Aorta (tissue), 5 donors: ENCODE results near the gene PTGER1. TPM values are rescaled to one million over a fixed set of nuclear protein-coding genes. Genes with fewer than 3 reads are reported as not detected.
A peak's percentile ranks its signal among the peaks of the same experiment; 100 is the strongest.

Experiments
- ATAC-seq: fragments of 200-7000 bp; cut with Tn5 transposase; one replicate; pipeline ENCODE4 v1.9.1; 2022; ENCODE audit warnings: moderate library complexity; ENCODE audit not compliant: low FRiP score
- DNase-seq, 2 donors: peaks; one replicate each; pipeline ENCODE4 v3.0.0-alpha.2; 2020
- H3K27ac ChIP-seq, 2 donors: one replicate each; pipeline ENCODE4 v1.5.1; 2013; ENCODE audit warnings: low read length in 2 of 2, mild to moderate bottlenecking in 2 of 2, moderate library complexity in 2 of 2, control low read depth in 1 of 2, inconsistent platforms in 1 of 2, low read depth in 1 of 2
- H3K27me3 ChIP-seq, 2 donors: one replicate each; pipeline ENCODE4 v1.6.1; 2013; ENCODE audit warnings: control low read depth in 1 of 2, low read length in 1 of 2, mild to moderate bottlenecking in 1 of 2, moderate library complexity in 1 of 2; ENCODE audit not compliant: insufficient read depth in 2 of 2, control insufficient read depth in 1 of 2
- H3K36me3 ChIP-seq, 2 donors: one replicate each; pipeline ENCODE4 v1.6.1; 2013; ENCODE audit warnings: control low read depth in 1 of 2, low read length in 1 of 2, mild to moderate bottlenecking in 1 of 2; ENCODE audit not compliant: insufficient read depth in 2 of 2, control insufficient read depth in 1 of 2
- H3K4me1 ChIP-seq, 2 donors: one replicate each; pipeline ENCODE4 v1.6.1; 2013; ENCODE audit warnings: low read length in 2 of 2, control low read depth in 1 of 2, mild to moderate bottlenecking in 1 of 2, moderate library complexity in 1 of 2; ENCODE audit not compliant: insufficient read depth in 2 of 2, control insufficient read depth in 1 of 2
- H3K4me3 ChIP-seq, 2 donors: one replicate each; pipeline ENCODE4 v1.5.1; 2013; ENCODE audit warnings: low read length in 2 of 2, control low read depth in 1 of 2, mild to moderate bottlenecking in 1 of 2
- H3K9me3 ChIP-seq: one replicate; pipeline ENCODE4 v1.6.1; 2013; ENCODE audit warnings: mild to moderate bottlenecking, low read length; ENCODE audit not compliant: control insufficient read depth
- WGBS, 2 donors: extraction: QIAGEN DNeasy Blood & Tissue Kit; methylation state at CpG; one replicate each; pipeline ENCODE4 v1.1.7; 2013; 5-methylcytosine and 5-hydroxymethylcytosine counted together
- intact Hi-C, 2 donors: fragments of 100-400 bp; cut with DNase I; formaldehyde crosslinking; loops; one replicate each; pipeline versions ENCODE4 v1.14.2 to v1.15.0; 2022
- polyA plus RNA-seq, 2 donors: library from polyadenylated mRNA; stranded (reverse); fragments of 200-250 nt; gene quantifications; one replicate each; pipeline ENCODE4 v1.2.3, GENCODE V29; 2013
- total RNA-seq, 2 donors: library from RNA; stranded (reverse); fragmentation: NEBNext Ultra II Directional; extraction: Animal tissue kit (Norgen Biotek cat#: 25700); gene quantifications; one replicate each; pipeline ENCODE4 v1.2.1, GENCODE V29; 2021
- donor health status: healthy with polysubstance abuse.
- donor health status: Bipolar disorder and iron deficiency.
- donor health status: DM: no; HTN: no; CAD: no.
- donor health status: DM: no; HTN: no; CAD: no.
- donor health status: DM: yes; HTN: yes; CAD: no.

The PTGER1 gene
- total and polyA plus RNA-seq, 4 donors, result 2.3 to 4.4 TPM; not detected in 2

DNA sequence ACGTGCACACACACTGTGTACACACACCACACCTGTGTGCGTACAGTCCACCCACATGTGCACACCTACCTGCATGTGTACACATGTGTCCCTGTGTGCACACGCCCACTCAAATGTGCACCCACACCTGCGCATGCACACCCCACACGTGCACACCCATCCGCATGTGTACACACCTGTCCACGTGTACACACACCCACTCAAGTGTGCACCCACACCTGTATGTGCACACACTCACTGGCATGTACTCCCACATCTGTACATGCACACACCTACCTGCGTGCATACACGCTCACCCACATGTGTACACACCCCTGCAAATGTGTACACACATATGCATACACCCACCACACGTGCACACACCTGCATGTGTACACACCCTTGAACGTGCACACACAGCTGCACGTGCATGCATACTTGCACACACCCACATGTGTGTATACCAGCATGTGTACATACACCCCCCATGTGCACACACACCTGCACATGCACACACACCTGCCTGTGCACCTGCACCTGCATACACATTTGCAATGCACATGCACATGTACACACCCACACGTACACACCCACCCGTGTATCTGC lies 31.4 kb downstream of the PTGER1 start:
- WGBS, 2 donors, result 90 to 92% methylated on average over 14 of the region's 14 CpGs
- H3K4me3 ChIP-seq, result no peak overlapping the region
- H3K27me3 ChIP-seq, result no peaks in the 10 kb centered on the region
- no peak overlapping the region for H3K27ac ChIP-seq
- H3K9me3 ChIP-seq, result no peaks in the 10 kb centered on the region
- ATAC-seq, result no peak
- intact Hi-C loops, result no loop called here
- H3K4me1 ChIP-seq, result no peaks in the 10 kb centered on the region
- no peak for DNase-seq
- peaks cover 6 to 22% of the 10 kb centered on the region in 2 donors for H3K36me3 ChIP-seq

DNA sequence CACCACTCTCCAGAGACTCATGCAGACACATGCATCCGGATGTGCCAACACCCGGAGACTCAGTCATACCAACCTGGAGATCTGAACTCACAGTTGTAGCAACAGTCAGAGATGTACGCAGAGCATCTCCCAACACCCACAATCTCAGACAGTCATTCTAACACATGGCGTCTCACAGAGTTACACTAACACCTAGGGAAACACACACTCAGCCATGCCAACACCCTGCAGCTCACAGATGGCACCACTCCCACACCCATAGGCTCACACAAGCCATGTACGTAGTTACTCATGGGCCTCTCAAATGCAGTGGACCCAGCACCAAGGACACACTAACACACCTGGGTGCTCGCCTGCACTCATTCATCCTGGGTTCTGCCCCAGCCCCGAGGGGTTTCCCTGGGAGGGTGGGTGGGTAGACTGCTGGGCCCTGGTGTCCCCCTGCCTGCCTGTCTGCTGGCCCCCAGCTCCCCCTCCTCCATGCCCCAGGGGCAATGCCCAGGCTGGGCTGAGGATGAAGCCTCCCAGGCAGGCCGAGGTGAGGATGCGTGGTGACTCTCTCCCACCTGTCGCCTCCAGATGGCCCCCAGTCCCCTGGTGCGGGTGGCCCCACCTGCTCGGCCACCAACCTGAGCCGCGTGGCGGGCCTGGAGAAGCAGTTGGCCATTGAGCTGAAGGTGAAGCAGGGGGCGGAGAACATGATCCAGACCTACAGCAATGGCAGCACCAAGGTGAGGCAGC lies 32.1 kb downstream of the PTGER1 start:
- ATAC-seq, result no peak
- Histone ChIP-seq H3K27ac (no peak overlapping the region), H3K9me3 (no peaks in the 10 kb centered on the region), H3K4me1 (no peaks in the 10 kb centered on the region), H3K27me3 (no peaks in the 10 kb centered on the region), H3K4me3 (no peak overlapping the region), H3K36me3 (peaks cover 6 to 18% of the 10 kb centered on the region in 2 donors)
- DNase-seq, result no peak
- 93 to 95% methylated on average over 16 of the region's 16 CpGs for WGBS, 2 donors
- intact Hi-C loops, result no loop called here

DNA sequence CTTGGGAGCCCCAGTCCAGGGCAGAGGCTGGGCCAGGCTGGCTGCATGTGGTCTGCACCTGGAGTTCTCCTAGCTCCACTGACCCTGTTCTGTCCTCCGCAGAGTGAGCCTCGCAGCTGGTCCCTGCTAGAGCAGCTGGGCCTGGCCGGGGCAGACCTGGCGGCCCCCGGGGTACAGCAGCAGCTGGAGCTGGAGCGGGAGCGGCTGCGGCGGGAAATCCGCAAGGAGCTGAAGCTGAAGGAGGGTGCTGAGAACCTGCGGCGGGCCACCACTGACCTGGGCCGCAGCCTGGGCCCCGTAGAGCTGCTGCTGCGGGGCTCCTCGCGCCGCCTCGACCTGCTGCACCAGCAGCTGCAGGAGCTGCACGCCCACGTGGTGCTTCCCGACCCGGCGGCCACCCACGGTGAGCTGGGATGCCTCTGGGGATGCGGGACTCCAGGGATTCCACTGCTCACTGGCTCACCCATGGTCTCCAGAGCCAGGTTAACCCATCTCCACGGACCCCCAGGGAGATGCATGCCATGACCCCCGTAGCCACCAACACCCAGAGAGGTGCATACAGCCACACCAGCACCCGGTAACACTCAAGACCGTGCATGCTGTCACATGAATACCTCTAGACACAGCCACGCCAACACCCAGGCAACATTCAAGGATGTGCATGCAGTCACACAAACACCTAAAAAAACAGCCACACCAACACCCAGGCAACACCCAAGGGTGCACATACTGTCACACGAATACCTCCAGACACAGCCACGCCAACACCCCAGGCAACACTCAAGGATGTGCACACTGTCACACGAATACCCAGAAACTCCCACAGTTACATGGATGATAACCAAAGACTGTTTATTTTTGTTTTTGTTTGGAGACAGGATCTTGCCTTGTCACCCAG lies 33.9 kb downstream of the PTGER1 start:
- Histone ChIP-seq H3K9me3 (no peaks in the 10 kb centered on the region), H3K27me3 (no peaks in the 10 kb centered on the region), H3K4me3 (no peak overlapping the region), H3K36me3 (peaks cover 6 to 16% of the 10 kb centered on the region in 2 donors), H3K4me1 (no peaks in the 10 kb centered on the region), H3K27ac (no peak overlapping the region)
- intact Hi-C loops, result no loop called here
- ATAC-seq, result no peak
- no peak for DNase-seq
- 86 to 89% methylated on average over 34 of the region's 34 CpGs for WGBS, 2 donors

DNA sequence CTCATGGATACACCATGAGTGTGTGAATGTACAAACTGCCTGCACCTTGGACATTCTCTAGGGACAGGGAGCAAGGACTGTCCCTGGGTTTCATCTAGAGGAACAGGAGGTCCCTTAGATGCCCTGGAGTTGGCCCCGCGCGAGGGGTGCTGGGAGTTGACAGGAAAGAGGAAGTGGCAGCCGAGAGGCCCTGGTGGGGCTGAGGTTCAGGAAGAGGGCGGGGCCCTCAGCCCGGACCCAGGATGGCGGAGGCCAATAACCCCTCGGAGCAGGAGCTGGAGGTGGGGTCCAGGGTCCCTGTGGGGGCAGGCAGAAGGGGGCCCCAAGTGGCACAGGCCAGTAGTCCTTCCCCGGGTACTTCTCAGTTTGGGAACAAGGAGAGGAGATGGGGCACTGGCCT lies 35.1 kb downstream of the PTGER1 start:
- no peak overlapping the region for H3K27ac ChIP-seq
- H3K27me3 ChIP-seq, result no peaks in the 10 kb centered on the region
- H3K4me3 ChIP-seq, result no peak overlapping the region
- 56 to 59% methylated on average over 9 of the region's 9 CpGs for WGBS, 2 donors
- intact Hi-C loops, result no loop called here
- H3K36me3 ChIP-seq, result peaks cover 6 to 14% of the 10 kb centered on the region in 2 donors
- peak; percentile 46 for ATAC-seq
- H3K9me3 ChIP-seq, result no peaks in the 10 kb centered on the region
- DNase-seq, result peak; percentile 86 to 91
- no peaks in the 10 kb centered on the region for H3K4me1 ChIP-seq

DNA sequence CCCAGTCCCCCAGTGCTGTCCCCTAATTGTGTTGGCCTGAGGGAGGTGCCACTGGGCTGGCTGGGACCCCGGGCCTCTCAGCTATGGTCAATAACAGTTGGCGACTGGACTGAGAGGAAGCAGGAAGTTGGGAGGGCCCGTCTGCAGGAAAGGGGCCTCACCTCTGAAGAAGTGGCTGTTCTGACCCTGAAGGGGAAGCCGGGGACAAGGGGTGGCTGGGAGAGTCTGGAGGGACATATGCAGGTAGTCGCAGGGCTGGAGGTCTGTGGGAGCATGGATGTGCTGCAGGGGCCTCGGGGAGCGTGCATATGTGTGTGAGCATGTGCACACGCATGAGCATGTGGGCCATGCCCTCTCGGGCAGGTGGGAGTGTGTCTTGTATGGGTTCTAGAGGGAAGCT lies 36.1 kb downstream of the PTGER1 start:
- Histone ChIP-seq H3K4me3 (no peak overlapping the region), H3K4me1 (no peaks in the 10 kb centered on the region), H3K9me3 (no peaks in the 10 kb centered on the region), H3K36me3 (peaks cover 2 to 12% of the 10 kb centered on the region in 2 donors), H3K27me3 (no peaks in the 10 kb centered on the region), H3K27ac (no peak overlapping the region)
- intact Hi-C loops, result no loop called here
- ATAC-seq, result no peak
- DNase-seq, result no peak
- 70 to 74% methylated on average over 9 of the region's 9 CpGs for WGBS, 2 donors

DNA sequence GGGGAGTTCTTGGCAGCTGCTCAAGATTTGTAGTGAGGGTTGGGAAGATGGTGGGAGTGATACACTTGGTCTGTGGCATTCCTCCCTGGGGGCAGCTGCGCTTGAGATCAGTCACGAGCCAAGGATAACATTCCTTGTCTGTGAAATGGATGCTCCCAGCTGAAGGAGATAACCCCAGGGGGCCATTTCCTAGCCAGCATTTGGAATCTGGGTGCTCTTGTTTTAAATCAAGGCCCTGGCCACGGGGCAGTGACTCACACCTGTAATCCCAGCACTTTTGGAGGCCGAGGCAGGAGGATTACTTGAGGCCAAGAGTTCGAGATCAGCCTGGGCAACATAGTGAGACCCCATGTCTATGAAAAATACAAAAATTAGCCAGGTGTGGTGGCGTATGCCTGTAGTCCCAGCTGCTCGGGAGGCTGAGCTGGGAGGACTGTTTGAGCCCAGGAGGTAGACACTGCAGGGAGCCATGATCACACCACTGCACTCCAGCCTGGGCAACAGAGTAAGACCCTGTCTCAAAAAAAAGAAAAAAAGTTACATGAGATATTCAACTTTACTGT lies 37.5 kb downstream of the PTGER1 start:
- no peaks in the 10 kb centered on the region for H3K9me3 ChIP-seq
- no peak overlapping the region for H3K27ac ChIP-seq
- H3K27me3 ChIP-seq, result no peaks in the 10 kb centered on the region
- peaks cover 0 to 4% of the 10 kb centered on the region in 2 donors for H3K36me3 ChIP-seq
- 86 to 87% methylated on average over 7 of the region's 7 CpGs for WGBS, 2 donors
- no peak for ATAC-seq
- no peak overlapping the region for H3K4me3 ChIP-seq
- intact Hi-C loops, result no loop called here
- H3K4me1 ChIP-seq, result no peaks in the 10 kb centered on the region
- DNase-seq, result no peak

DNA sequence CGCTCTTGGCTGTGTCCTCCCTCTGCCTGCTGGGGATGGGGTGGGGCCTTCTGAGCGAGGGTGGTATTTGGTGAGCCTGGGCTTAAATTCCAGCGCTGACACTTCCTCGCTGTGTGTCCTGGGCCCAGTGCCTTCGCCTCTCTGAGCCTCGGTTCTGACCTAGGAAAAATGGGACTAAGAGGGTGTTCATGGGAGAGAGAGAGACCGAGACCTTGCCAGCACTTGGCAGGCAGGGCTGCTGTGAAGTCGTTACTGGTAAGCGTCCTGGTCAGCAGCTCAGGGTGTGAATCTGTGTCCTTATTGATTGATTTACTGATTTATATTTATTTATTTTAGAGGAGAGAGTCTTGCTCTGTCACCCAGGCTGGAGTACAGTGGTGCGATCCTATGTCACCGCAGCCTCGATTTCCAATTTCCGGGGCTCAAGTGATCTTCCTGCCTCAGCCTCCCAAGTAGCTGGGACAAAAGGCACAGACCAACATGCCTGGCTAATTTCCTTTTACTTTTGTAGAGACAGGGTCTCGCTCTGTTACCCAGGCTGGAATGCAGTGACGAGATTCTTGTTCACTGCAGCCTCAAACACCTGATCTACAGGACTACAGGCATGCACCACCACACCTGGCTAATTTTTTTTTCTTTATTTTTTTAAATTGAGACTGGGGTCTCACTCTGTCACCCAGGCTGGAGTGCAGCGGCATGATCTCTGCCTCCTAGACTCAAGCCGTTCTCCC lies 39.7 kb downstream of the PTGER1 start:
- ATAC-seq (no peak), DNase-seq (no peak)
- 61 to 68% methylated on average over 17 of the region's 17 CpGs for WGBS, 2 donors
- H3K9me3 ChIP-seq, result no peaks in the 10 kb centered on the region
- H3K4me1 ChIP-seq, result no peaks in the 10 kb centered on the region
- H3K27ac ChIP-seq, result peak overlapping the region in 1 of 2 donors; percentile 48
- no peak overlapping the region for H3K4me3 ChIP-seq
- intact Hi-C loops, result no loop called here
- no peaks in the 10 kb centered on the region for H3K36me3 ChIP-seq
- H3K27me3 ChIP-seq, result no peaks in the 10 kb centered on the region
